NOMO-1 (cell line): ENCODE data around the gene MUC2.
"Not testable (repeated sequence)": the region's sequence is repeated elsewhere in the genome, so short reads cannot be mapped to it uniquely, and the experiment has no call there.

Experiments
- DNase-seq, 2 experiments: peaks; one replicate each; lab custom pipeline; 2025; ENCODE audit not compliant: unreplicated experiment in 2 of 2; lab: John Stamatoyannopoulos, UW

Gene MUC2

GRCh38 chr11:1102996-1103395 is 28.3 kb downstream of the MUC2 start:
- DNase-seq = no peak

GRCh38 chr11:1103401-1104360 is 29.0 kb downstream of the MUC2 start:
- DNase-seq = no peak

- DNase-seq = no peak
These were observed 29.9 kb downstream of the MUC2 start for GRCh38 chr11:1104411-1105182.

GRCh38 chr11:1105183-1105565 is 30.5 kb downstream of the MUC2 start:
- no peak for DNase-seq

GRCh38 chr11:1106387-1106786 is 31.7 kb downstream of the MUC2 start:
- no peak for DNase-seq

GRCh38 chr11:1107316-1108245 is 32.9 kb downstream of the MUC2 start:
- DNase-seq = no peak

GRCh38 chr11:1108246-1108900 is 33.7 kb downstream of the MUC2 start:
- no peak for DNase-seq

GRCh38 chr11:1109101-1109917 is 34.6 kb downstream of the MUC2 start:
- DNase-seq = no peak

- no peak for DNase-seq
These were observed 35.4 kb downstream of the MUC2 start for GRCh38 chr11:1109918-1110705.

GRCh38 chr11:1111545-1112212 is 37.0 kb downstream of the MUC2 start:
- DNase-seq = no peak

GRCh38 chr11:1112351-1113191 is 37.9 kb downstream of the MUC2 start:
- no peak for DNase-seq

- no peak for DNase-seq
These were observed 38.9 kb downstream of the MUC2 start for GRCh38 chr11:1113405-1114201.

GRCh38 chr11:1115292-1115691 is 40.6 kb downstream of the MUC2 start:
- DNase-seq = not testable (repeated sequence)

GRCh38 chr11:1116104-1116503 is 41.4 kb downstream of the MUC2 start:
- DNase-seq = no peak

GRCh38 chr11:1116666-1117390 is 42.2 kb downstream of the MUC2 start:
- DNase-seq = no peak

GRCh38 chr11:1117992-1118391 is 43.3 kb downstream of the MUC2 start:
- DNase-seq = no peak
